GM12891 (cell line): ENCODE results near the gene ANO10.

Source experiments
- PAX5 ChIP-seq: IDR thresholded peaks from 2 replicates; pipeline ENCODE4 v1.6.1; 2011; ENCODE audit warnings: low read length, moderate library complexity, mild to moderate bottlenecking; ENCODE audit not compliant: insufficient read depth, severe bottlenecking
- POLR2A ChIP-seq: IDR thresholded peaks from 2 replicates; pipeline ENCODE4 v1.6.1; 2011; ENCODE audit warnings: low read depth, low read length, control low read depth
- POLR2AphosphoS5 ChIP-seq: IDR thresholded peaks from 2 replicates; pipeline ENCODE4 v1.6.1; 2011; ENCODE audit warnings: low read depth, low read length, control low read depth
- POU2F2 ChIP-seq: IDR thresholded peaks from 2 replicates; pipeline ENCODE4 v1.6.1; 2011; ENCODE audit warnings: low read depth, mild to moderate bottlenecking, control low read depth, low read length, moderate library complexity
- TAF1 ChIP-seq: IDR thresholded peaks from 2 replicates; pipeline ENCODE4 v1.6.1; 2011; ENCODE audit warnings: low read depth, low read length, control low read depth

- TF ChIP-seq POLR2A (no peak), PAX5 (no peak), POLR2AphosphoS5 (no peak), TAF1 (no peak), POU2F2 (no peak)
These were observed 124.4 kb downstream of the ANO10 start for GRCh38 chr3:43497422-43497821.
